Endothelial cell of umbilical vein (primary cell): ENCODE measurements around the gene SPRY4. TPM values are rescaled to one million over a fixed set of nuclear protein-coding genes. Genes with fewer than 3 reads are reported as not detected.

ENCODE experiments used
- BruUV-seq: library from RNA; stranded (reverse); fragments of 400-500 nt; replicated peaks from 2 replicates; lab custom pipeline; 2021; lab: Mats Ljungman, UMichigan
- CTCF ChIA-PET: fragments of 300-600, 350-600 bp; sonication (Branson Sonifier 250); formaldehyde crosslinking; loops from one replicate; lab custom pipeline; 2021; ENCODE audit warnings: antibody characterized with exemption, inconsistent platforms; lab: Charles Lee
- POLR2A ChIA-PET: fragments of 300-600, 350-600 bp; sonication (Branson Sonifier 250); formaldehyde crosslinking; loops from one replicate; lab custom pipeline; 2021; ENCODE audit warnings: antibody characterized with exemption, inconsistent platforms; lab: Charles Lee
- DNase-seq: peaks from one replicate; pipeline ENCODE4 v3.0.0-alpha.2; 2011; ENCODE audit warnings: low read depth, low spot score
- FAIRE-seq: peaks from 2 replicates; lab custom pipeline; 2011; peaks lifted over from hg19 to GRCh38; lab: Jason Lieb, UNC
- H2AFZ ChIP-seq: 2 replicates; pipeline ENCODE4 v1.6.0; 2012; ENCODE audit warnings: low read depth, low read length, control low read depth, inconsistent platforms
- H3K27ac ChIP-seq: 2 replicates; pipeline ENCODE4 v1.5.1; 2011; ENCODE audit warnings: low read depth, mild to moderate bottlenecking, control low read depth, low read length, moderate library complexity; ENCODE audit not compliant: insufficient read depth
- H3K27me3 ChIP-seq, 2 experiments: 2 replicates each; pipeline versions ENCODE4 v1.6.0 to v1.6.1; 2011; ENCODE audit warnings: low read length in 2 of 2, mixed read lengths in 1 of 2; ENCODE audit not compliant: control insufficient read depth in 2 of 2, insufficient read depth in 2 of 2
- H3K36me3 ChIP-seq, 2 experiments: 2 replicates in 1 of 2; 3 replicates in 1 of 2; pipeline ENCODE4 v1.5.1; 2011; ENCODE audit warnings: low read length in 2 of 2, mild to moderate bottlenecking in 1 of 2, moderate library complexity in 1 of 2; ENCODE audit not compliant: control insufficient read depth in 2 of 2, insufficient read depth in 2 of 2; ENCODE audit errors: extremely low read depth in 1 of 2
- H3K4me1 ChIP-seq: 3 replicates; pipeline ENCODE4 v1.5.1; 2011; ENCODE audit warnings: mild to moderate bottlenecking, low read length; ENCODE audit not compliant: control insufficient read depth, insufficient read depth; ENCODE audit errors: extremely low read depth
- H3K4me2 ChIP-seq: 2 replicates; pipeline ENCODE4 v1.6.1; 2011; ENCODE audit warnings: low read length, control low read depth, mixed read lengths; ENCODE audit not compliant: insufficient read depth
- H3K4me3 ChIP-seq, 3 experiments: fragments of 200-600 bp in 1 of 3; sonication (generic), shearing (Covaris generic) in 1 of 3; replicated peaks in 1 of 3; 2 replicates each; pipeline ENCODE4 v1.5.1; 2011 to 2016; ENCODE audit warnings: control low read depth in 3 of 3, low read length in 3 of 3, mild to moderate bottlenecking in 2 of 3, inconsistent platforms in 1 of 3, low read depth in 1 of 3, moderate library complexity in 1 of 3; ENCODE audit not compliant: insufficient read depth in 1 of 3
- H3K79me2 ChIP-seq: 2 replicates; pipeline ENCODE4 v1.6.0; 2012; ENCODE audit warnings: low read length, inconsistent platforms; ENCODE audit not compliant: control insufficient read depth, insufficient read depth
- H3K9ac ChIP-seq: replicated peaks from 2 replicates; pipeline ENCODE3; 2011; ENCODE audit warnings: low read length, control low read depth; ENCODE audit not compliant: insufficient read depth; ENCODE audit errors: extremely low read depth
- H3K9me1 ChIP-seq: replicated peaks from 3 replicates; pipeline ENCODE4 v1.6.0; 2011; ENCODE audit warnings: mild to moderate bottlenecking, low read length; ENCODE audit not compliant: control insufficient read depth, insufficient read depth; ENCODE audit errors: extremely low read depth
- H3K9me3 ChIP-seq: replicated peaks from 2 replicates; pipeline ENCODE4 v1.5.1; 2012; ENCODE audit warnings: low read length, inconsistent platforms; ENCODE audit not compliant: control insufficient read depth, insufficient read depth
- H4K20me1 ChIP-seq: replicated peaks from 2 replicates; pipeline ENCODE3; 2011; ENCODE audit warnings: mild to moderate bottlenecking, low read length; ENCODE audit not compliant: control insufficient read depth, insufficient read depth; ENCODE audit errors: extremely low read depth
- EZH2 ChIP-seq: IDR thresholded peaks from 2 replicates; pipeline ENCODE4 v1.6.1; 2012; ENCODE audit warnings: borderline replicate concordance, low read depth, mild to moderate bottlenecking, moderate library complexity, low read length, inconsistent platforms; ENCODE audit not compliant: severe bottlenecking
- FOS ChIP-seq: IDR thresholded peaks from 2 replicates; pipeline ENCODE4 v1.6.1; 2011; ENCODE audit warnings: mild to moderate bottlenecking, low read length, moderate library complexity, borderline replicate concordance; ENCODE audit not compliant: insufficient read depth
- GATA2 ChIP-seq: IDR thresholded peaks from 2 replicates; pipeline ENCODE4 v1.7.0; 2011; ENCODE audit warnings: low read depth, mild to moderate bottlenecking, moderate library complexity, mixed read lengths, low read length; ENCODE audit not compliant: insufficient read length, insufficient read depth
- JUN ChIP-seq: IDR thresholded peaks from 2 replicates; pipeline ENCODE4 v1.6.1; 2011; ENCODE audit warnings: borderline replicate concordance, low read depth; ENCODE audit not compliant: insufficient read length, insufficient read depth
- MYC ChIP-seq: IDR thresholded peaks from one replicate; pipeline ENCODE4 v1.6.1; 2011; ENCODE audit warnings: mild to moderate bottlenecking, low read depth, low read length
- POLR2A ChIP-seq: IDR thresholded peaks from 2 replicates; pipeline ENCODE4 v1.6.1; 2012; ENCODE audit warnings: low read depth, mild to moderate bottlenecking, control low read depth, low read length
- POLR2AphosphoS5 ChIP-seq: IDR thresholded peaks from 2 replicates; pipeline ENCODE4 v1.6.1; 2012; ENCODE audit warnings: low read depth, mild to moderate bottlenecking, control low read depth, low read length, moderate library complexity; ENCODE audit not compliant: insufficient read depth
- dilution Hi-C: fragments of 300-500 bp; cut with MboI; formaldehyde crosslinking; loops from one replicate; pipeline ENCODE4 v1.15.0; 2019; ENCODE audit warnings: low sequenced_read_pairs; ENCODE audit not compliant: extremely low pct_ligation_motif_present
- intact Hi-C: fragments of 100-400 bp; cut with micrococcal nuclease; formaldehyde crosslinking; loops from one replicate; pipeline ENCODE4 v1.10.0; 2022
- polyA plus RNA-seq, 4 experiments: library from polyadenylated mRNA; depleted of rRNA in 3 of 4; stranded (reverse) in 3 of 4; unstranded in 1 of 4; fragments of >200 nt; gene quantifications; 2 replicates each; pipeline versions ENCODE4 v1.2.1 to v1.2.3, GENCODE V29; 2011 to 2012; ENCODE audit warnings: missing spikeins in 1 of 4
- total RNA-seq: library from RNA; stranded (reverse); gene quantifications from 2 replicates; pipeline ENCODE4 v1.2.3, GENCODE V29; 2021
- TF ChIP-seq, protein P1 (sequence below), 2 donors: IDR thresholded peaks; 1 replicate in 1 of 2; 2 replicates in 1 of 2; pipeline ENCODE4 v1.5.1; 2011; ENCODE audit warnings: low read length in 2 of 2, mild to moderate bottlenecking in 2 of 2, moderate library complexity in 2 of 2, control low read depth in 1 of 2, inconsistent platforms in 1 of 2, low read depth in 1 of 2; ENCODE audit not compliant: insufficient read depth in 1 of 2; ENCODE audit errors: extremely low read depth in 1 of 2
- TF ChIP-seq, protein P2 (sequence below): IDR thresholded peaks from 2 replicates; pipeline ENCODE4 v1.6.1; 2011; ENCODE audit not compliant: insufficient read depth, insufficient read length

The SPRY4 gene
- total and polyA plus RNA-seq, 2 donors (not counting 3 experiments of a cell fraction or from before 2014, with no cell fraction given) = 9.3 to 33.9 TPM

DNA sequence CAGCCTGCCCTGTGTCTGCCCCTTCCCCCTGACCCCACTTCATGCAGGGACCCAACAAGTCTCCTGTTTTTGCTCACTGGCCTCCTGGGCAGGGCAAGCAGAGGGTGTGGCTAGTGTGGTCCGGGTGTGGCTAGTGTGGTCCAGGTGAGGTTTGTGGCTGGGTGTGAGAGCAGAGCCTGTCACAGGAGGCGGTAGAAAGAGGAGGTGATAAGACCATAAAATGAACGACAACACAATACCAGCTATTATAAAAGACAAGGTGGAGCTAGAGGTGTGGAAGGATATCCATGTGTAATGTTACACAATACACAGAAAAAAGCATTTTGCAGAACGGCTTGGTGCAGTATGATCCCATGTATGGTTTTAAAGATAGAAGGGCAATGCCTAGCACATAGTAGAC is 23.3 kb downstream of the SPRY4 start:
- BruUV-seq = no TSS peak
- Histone ChIP-seq H3K36me3 (no peaks in the 10 kb centered on the region), H3K79me2 (no peaks in the 10 kb centered on the region), H3K9me3 (no peaks in the 10 kb centered on the region), H3K4me3 (no peak overlapping the region), H3K9me1 (no peaks in the 10 kb centered on the region), H2AFZ (no peak overlapping the region), H3K4me2 (no peak overlapping the region), H3K27me3 (no peaks in the 10 kb centered on the region), H4K20me1 (no peaks in the 10 kb centered on the region), H3K9ac (no peak overlapping the region), H3K27ac (no peak overlapping the region), H3K4me1 (peaks cover 12% of the 10 kb centered on the region)
- DNase-seq (no peak), FAIRE-seq (no peak)
- dilution Hi-C loops (no loop called here), intact Hi-C loops (no loop called here)
- CTCF ChIA-PET = no interaction called here
- POLR2A ChIA-PET = no interaction called here
- TF ChIP-seq EZH2 (no peak), FOS (no peak), JUN (no peak), POLR2A (no peak), MYC (no peak), GATA2 (no peak), POLR2AphosphoS5 (no peak)
- TF ChIP-seq, protein P1, sequence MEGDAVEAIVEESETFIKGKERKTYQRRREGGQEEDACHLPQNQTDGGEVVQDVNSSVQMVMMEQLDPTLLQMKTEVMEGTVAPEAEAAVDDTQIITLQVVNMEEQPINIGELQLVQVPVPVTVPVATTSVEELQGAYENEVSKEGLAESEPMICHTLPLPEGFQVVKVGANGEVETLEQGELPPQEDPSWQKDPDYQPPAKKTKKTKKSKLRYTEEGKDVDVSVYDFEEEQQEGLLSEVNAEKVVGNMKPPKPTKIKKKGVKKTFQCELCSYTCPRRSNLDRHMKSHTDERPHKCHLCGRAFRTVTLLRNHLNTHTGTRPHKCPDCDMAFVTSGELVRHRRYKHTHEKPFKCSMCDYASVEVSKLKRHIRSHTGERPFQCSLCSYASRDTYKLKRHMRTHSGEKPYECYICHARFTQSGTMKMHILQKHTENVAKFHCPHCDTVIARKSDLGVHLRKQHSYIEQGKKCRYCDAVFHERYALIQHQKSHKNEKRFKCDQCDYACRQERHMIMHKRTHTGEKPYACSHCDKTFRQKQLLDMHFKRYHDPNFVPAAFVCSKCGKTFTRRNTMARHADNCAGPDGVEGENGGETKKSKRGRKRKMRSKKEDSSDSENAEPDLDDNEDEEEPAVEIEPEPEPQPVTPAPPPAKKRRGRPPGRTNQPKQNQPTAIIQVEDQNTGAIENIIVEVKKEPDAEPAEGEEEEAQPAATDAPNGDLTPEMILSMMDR (IDR thresholded peaks at IDR 0.05; ENCODE audit: extremely low read depth in 1 of 2, insufficient read depth in 1 of 2, low read depth in 1 of 2, low read length in 2 of 2) = no peak
- TF ChIP-seq, protein P2, sequence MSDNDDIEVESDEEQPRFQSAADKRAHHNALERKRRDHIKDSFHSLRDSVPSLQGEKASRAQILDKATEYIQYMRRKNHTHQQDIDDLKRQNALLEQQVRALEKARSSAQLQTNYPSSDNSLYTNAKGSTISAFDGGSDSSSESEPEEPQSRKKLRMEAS = no peak
